Embryonic facial prominence (tissue), 1 donor: ENCODE data around the gene DMPK.
A peak's percentile ranks its signal among the peaks of the same experiment; 100 is the strongest.
"Not testable (repeated sequence)": the region's sequence is repeated elsewhere in the genome, so short reads cannot be mapped to it uniquely, and the experiment has no call there.

Source experiments
- DNase-seq: peaks from one replicate; pipeline ENCODE4 v3.0.0-alpha.2; 2016; ENCODE audit errors: extremely low spot score

Gene DMPK

DNA sequence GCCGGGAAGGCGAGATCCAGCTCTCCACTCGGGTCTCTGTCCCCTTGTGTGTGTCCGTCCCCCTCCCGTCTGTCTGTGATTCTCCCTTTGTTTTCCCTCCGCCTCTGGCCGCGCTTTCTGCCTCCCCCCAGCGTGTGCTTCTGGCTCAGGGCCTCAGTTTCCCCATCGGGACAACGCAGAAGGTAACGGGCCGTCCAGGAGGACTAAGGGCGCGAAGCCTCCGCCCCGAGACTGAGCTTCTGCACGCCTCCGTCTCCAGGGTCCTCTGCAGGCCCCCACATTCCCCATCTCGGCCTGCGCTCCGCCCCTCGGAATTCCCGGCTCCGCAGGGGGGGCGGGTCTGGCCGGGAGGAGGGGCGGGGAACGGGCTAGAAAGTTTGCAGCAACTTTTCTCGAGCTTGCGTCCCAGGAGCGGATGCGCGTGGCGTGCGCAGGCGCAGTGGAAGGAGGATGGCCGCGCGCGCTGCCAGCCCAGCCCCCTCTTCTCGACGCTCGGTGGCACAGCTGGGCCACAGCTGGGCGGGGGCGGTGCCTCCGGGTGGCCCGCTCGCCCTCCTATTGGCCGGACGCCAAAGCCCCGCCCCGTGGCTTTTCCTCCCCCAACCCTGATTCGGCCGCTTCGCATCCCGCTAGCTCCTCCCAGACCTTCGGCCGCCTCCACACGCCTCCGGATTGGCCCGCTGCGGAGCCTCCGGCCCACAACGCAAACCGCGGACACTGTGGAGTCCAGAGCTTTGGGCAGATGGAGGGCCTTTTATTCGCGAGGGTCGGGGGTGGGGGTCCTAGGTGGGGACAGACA is 13.1 kb downstream of the DMPK start, which contains the start of gene SIX5:
Gene SIX5 (minus strand): TSS at position 269 of the 799 bp plus-strand sequence. CDS start 408 bp downstream, outside the sequence.
- peak; percentile 97 for DNase-seq

DNA sequence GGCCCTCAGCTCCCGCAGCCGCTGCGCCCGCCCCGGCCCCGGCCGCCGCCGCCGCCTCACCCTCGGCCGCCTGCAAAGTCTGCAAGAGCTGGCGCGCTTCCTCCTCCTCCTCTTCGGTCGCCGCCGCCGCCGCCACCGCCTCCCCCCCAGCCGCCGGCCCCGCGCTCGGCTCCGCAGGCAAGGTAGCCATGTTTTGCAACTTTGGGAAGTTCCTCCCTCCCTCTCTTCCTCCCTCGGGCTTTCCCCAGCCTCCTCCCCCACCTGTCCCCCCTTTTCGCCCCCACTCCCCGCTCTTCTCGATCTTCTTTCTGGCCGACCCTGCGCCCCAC is 13.7 kb downstream of the DMPK start:
- no peak for DNase-seq

DNA sequence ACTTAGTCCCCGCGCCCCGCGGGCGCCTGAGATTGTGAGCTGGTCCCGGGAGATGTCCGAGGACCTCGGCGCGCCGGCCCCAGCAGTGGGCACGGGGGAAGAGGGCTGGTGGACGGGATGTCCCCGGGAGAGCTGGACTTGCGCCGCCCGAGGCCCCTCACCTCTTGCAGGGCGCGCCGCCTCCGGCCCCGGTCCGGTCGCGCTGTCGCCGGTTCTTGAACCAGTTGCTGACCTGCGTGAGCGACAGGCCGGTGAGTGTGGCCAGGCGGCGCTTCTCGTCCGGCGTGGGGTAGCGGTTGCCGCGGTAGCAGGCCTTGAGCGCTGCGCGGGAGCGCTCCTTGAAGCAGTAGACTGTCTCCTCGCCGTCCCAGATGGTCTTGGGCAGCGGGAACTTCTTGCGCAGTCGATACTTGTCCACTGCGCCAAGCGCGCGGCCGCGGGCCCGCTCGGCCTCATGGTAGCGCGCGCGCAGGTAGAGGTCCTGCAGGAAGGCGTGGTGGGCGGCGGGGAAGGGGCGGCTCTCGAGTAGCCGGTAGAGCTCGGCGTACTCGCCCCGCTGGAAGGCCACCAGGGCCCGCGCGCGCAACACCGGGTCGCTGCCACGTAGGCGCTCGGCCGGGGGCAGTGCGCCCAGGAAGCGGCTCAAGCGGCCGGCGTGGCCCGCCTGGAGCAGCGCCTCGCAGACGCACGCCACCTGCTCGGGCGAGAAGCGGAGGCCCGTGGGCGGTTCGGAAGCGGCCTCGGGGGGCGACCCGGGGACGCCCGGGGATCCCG is 14.2 kb downstream of the DMPK start:
- DNase-seq: no peak

DNA sequence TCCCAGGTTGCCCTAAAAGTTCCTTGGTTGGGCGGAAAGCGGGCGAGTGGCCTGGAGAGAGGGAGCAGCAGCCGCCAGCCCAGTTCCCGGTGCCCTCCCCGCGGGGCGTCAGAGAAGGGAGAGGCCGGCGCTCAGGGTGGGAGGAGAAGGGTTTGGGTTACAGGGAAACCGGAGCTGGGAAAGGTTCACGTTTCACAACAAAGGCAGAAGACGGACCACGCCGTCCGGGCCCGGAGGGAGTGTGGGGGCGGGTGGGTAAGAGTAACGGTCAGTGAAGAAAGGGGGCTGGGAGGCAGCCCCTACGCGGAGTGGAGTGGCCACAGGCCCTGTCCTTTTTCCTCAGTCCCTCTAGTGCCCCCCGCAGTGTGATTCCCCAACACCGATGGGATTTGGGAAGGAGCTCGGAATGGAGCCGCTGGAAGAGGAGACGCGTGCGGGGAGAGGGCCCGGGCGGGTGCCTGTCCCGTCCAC is 14.8 kb downstream of the DMPK start:
- DNase-seq: peak; percentile 56

DNA sequence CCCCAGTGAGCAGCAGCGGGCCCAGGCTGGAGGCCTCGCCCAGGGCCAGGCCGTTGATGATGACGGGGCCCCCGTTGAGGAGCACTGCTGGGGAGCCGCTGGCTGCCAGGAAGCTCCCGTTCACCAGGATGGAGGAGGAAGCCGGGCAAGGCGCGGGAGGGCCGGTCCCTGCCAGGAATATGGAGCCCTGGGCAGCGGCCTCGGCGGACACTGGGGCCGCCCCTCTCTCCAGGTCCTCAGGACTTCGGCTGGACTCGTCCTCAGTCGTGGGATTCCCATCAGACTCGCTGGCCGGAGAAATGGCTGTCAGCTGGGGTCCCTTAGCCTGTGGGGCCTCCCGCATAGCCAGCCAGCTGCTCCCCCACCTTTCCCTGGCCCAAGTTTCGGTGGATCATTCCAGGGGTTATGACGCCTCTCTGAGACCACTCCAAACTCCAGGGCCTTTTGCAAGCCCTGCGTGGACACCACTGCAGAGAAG is 15.4 kb downstream of the DMPK start:
- no peak for DNase-seq

DNA sequence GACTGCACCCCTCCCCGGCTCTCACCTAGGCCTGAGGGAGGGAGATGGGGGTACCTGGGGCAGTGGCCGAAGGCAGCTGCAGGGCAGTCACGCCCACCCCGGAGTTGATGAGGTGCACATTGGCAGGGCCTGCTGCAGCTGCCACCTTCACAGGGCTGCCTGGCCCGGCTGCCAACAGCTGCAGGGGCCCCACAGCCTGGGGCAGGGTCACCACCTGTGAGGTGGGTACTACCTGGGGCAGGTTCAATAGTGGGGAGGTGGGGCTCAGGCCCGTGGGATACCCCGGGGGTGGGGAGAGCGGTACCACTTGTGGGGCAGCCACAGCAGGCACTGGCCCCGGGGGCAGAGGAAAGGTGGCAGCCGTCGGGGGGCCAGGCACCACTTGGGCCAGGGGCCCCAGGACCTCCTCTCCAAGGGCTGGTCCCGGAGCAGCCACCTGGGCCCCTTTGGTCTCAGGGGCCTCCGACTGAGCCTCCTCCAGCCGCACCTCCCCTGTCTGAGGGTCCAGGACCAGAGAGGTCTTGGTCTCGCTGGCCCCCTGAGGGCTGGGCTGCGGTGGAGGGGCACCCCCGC is 15.9 kb downstream of the DMPK start:
- DNase-seq: no peak

DNA sequence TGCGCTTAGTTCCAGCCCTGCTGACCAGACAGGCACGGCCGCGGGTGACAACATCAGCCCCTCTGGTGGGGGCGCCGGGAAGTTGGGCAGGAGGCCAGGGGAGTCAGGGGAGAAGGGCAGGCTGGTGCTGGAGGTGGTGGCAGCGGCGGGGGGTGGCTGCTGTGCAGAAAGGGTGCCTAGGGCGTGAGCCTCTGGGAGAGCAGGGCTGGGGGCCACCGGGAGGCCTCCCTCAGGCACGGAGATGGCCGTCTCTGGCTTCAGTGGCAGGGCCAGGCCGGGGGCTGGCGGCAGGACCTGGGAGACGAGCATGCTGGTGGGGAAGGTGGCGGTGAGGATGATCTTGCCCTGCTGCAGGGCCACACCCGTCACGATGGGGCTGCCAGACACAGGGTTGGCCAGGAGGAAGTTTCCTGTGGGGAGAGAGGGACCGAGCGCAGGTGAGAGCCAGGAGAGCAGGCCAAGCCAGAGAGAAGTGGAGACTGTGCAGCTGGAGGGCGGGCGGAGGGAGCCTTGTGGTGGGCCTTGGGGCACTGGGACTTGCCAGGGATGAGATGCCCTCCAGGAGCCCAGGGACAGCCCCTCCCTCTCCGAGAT is 16.5 kb downstream of the DMPK start:
- no peak for DNase-seq

DNA sequence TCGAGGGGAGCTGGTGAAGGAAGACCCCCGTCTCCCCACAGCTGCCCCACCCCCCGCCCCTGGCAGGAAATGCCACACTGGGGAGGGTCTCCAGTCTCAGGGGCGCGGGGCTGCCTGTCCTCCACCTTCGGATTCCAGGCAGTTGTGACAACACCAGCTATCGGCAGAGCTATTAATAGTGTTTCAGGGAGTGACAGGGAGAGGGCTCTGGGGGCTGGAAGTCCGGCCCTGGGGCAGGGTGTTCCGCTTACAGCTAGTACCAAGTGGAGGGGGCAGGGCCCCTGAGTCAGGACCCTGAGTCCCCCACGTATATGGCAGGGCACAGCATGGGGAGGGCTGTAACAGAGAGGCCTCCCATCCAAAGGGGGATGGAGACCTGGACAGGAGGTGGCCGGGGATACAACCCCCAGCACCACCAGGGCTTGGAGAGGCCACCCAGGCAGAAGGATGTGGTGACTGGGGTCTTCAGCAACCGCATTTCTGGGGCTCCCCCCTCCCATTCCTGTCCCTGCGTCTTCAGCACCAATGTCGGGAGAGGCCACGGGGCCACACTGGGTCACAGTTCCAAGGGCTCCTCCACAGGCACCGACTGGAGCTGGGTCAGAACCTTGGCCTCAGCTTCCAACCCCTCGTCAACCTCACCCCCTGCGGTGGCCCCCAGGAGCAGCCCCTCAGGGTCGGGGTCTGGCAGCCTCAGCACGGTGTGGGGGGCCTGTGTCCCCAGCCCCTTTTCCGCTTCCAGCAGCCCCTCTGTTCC is 17.2 kb downstream of the DMPK start:
- no peak for DNase-seq

DNA sequence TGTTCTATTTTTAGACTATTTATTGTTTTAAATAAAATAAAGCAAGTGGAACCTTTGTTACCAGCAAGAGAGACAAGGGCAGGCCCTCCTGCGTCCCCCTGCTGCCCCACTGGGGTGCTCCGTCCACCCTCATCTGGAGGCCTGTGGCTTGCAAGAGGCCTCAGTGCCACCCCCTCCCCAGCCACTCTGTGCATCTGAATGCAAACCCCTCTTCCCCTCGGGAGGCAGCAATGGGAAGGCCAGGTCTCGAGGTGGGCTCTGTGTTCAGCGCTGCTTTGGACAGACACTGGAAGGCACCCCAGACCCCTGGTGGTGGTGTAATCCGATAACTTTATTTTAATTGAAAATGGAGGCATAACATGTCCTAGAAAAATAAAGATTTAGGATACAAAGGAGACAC is 17.8 kb downstream of the DMPK start:
- no peak for DNase-seq

DNA sequence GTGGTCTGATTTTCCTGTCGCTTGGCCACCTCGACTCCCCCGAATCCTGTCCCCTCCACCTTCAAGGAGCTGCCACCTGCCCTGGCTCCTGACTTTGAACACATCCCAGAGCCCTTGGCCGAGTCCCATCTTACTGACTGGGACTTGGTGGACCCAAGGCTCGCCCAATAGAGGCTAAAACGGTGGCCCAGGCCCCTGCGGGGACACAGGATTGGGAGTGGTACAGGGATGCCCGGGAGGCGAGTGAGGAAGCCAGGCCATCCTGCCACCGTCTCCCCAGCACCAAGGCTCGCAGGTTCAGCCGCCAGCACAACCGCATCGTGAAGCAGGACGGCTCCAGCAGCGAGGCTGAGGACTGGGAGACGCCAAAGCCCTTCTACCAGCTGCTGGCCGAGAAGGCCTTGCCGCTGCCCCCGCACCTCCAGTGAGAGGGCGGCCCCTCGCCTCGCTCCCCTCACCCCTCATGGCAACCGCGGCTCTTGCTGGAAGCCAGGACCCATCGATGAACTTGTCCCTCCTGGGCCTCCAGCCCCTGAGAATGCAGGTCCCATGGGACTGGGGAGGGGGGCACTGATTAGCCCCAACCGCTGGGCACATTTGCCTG is 18.5 kb downstream of the DMPK start:
- no peak for DNase-seq

DNA sequence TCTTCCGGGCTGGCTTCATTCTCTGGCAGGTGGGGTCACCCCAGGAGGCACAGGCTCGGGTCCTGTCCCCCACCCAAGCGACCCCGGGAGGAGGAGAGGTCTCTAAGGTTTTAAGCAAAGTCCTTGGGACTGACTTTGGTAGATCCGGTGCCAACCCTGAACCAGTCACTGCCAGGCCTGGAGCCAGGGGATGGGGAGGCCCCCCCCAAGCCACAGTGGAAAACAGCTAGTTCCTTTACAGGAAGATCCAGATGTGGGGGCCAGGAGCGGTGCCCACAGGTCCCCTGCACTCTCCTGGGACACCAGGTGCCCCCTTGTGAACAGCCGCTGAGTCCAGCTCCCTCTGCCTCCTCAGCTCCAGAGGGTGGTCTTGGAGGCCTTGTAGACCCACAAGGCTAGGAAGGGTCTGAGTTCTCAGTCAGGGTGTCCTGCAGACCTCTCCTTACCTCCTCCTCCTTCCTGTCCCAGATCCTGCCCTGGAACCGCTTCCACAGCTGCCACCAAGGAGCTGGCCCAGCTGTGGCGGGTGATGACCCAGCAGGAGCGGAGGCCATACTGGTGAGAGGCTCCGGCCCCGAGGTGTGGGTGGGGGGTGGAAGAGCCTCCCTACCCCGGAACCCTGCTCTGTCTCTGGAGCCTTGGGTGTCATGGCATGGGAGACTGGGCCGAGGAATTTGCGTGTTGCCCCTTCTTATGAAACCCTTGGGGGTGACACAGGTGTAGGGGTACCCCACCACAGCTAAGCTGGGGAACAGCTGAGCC is 19.2 kb downstream of the DMPK start:
- DNase-seq: no peak

DNA sequence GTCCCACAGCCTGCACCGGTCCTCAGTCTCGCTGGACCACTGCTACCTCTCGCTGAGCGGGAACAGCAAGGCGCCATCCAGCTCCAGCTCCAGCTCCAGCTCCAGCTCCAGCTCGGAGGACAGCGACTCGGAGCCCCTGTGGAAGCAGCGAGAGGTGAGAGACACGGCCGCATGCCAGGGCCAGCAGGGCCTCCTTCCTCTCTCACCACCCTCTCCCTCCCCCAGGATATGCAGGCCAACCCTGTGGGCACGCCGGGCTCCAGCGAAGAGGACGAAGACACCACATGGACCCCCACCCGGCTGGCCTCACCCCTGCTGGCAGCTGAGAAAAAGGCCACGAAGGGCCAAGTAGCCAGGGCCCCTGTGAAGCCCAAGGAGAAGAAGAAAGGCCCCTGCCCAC is 20.6 kb downstream of the DMPK start:
- DNase-seq: no peak

DNA sequence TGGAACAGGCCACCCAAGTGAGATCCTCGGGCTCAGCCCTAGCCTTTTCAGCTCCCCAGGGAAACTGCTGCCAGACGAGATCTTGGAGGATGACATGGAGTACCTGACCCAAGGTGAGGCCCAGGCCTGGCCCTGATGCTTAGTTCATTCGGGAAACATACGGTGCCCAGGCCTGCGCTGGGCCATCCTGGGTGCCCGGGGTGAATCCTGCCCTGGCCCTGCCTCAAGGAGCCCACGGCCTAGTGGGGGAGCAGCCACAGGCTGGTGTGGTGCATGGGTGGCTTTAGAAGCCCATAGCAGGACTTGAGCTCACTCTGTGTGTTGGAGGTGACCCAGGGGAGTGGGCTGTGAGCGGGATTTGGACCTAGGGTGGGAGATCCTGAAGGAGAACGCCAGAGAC is 23.4 kb downstream of the DMPK start:
- no peak for DNase-seq

DNA sequence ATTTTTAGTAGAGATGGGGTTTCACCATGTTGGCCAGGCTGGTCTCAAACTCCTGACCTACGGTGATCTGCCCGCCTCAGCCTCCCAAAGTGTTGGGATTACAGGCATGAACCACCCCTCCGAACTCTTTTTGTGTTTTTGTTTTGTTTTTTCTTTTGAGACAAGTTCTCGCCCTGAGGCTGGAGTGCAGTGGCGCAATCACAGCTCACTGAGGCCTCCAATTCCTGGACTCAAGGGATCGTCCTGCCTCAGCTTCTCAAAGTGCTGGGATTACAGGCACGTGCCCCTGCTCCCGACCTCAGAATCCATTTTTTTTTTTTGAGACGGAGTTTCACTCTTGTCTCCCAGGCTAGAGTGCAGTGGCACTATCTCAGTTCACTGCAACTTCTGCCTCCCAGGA is 24.6 kb downstream of the DMPK start:
- no peak for DNase-seq

DNA sequence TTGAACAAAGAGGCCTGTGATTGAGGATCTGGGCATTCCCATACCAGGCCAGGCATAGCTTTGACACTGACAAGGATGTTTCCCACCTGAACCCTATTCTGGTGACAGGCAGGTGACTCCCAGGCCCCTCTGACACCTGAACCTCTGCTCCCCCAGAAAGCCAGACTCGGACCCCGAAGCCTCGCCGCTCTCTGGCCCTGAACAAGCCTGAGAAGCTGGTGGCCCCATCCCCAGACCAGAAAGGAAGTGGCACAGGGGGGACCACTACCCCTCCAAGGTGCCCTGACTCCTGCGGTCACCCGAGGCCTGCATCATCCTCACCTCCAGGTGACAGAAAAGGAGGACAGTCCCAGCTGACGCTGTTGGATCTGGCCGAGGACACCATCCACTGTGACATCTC is 28.0 kb downstream of the DMPK start:
- no peak for DNase-seq

DNA sequence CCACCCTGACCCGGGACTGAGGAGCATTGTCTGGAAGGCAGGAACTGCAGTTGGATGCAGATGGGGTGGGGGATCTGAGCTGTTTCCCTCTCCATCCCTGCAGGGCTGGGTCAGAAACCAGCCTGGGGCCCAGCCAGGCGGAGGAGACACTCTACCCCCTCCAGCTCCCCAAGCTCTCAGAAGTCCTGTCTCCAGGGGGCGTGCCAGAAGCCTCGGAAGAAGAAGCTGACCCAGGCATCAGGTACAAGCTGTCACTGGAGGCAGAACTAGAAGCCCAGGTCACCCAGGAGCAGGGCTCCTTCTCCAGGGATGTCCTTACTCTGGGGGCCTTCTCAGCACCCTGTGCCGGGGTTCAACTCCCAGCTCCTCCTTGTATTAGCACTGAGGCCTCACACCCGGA is 28.7 kb downstream of the DMPK start:
- no peak for DNase-seq

DNA sequence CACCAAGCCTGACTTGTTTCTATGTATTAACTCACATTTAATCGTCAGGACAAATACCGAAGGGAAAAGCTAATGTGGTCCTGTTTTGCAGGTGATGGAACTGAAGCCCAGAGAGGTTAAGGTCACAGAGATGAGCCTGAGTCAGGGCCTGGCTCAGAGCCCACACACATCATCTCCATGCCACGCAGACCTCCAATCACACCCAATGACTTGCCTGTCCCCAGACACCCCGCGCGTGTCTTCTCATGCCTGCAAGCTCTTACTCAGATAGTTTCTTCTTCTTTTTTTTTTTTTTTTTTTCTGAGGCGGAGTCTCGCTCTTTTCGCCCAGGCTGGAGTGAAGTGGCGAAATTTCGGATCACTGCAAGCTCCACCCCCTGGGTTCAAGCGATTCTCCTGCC is 29.7 kb downstream of the DMPK start:
- DNase-seq: no peak

DNA sequence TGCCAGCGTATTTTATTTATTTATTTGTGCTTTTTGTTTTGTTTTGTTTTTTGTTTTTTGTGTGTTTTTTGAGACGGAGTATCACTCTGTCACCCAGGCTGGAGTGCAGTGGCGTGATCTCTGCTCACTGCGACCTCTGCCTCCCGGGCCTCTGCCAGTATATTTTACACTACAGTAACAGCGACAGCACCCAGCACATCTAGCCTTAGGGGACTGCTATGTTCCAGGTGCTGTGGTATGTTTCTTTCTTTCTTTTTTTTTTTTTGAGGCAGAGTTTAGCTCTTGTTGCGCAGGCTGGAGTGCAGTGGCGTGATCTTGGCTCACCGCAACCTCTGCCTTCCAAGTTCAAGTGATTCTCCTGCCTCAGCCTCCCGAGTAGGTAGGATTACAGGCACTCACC is 30.8 kb downstream of the DMPK start:
- DNase-seq: not testable (repeated sequence)

DNA sequence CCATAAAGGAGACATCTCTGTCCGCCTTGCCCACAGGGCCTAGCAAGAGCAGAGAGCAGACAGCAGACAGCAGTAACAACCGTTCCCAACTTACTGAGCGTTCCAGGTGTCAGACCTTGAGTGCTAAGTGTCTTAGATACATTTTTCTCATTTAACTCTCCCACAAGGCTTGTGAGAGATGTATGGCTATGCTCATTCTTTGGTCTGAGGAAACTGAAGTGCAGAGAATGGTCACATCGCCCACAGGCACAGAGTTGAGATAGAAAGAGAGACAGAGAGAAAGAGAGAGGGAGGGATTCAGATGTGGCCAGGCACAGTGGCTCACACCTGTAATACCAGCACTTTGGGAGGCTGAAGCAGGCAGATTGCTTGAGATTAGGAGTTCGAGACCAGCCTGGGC is 34.8 kb downstream of the DMPK start:
- no peak for DNase-seq

DNA sequence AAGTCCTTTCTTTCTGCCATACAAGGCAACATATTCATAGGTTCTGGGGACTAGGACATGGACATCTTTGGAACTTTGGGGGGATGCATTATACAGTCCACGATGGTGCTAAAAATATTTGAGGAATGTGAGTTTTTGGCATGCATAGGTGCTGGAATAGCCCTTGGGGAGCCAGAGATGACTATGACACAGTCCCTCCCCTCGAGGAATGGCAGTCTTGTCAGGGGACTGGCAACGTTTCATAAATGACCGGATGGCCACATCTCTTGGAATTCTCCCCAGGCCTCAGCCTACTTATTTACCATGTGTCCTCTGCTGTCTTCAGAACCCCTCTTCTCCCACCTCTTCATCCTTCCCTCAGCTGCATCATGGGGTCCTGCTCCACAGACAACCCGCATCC is 35.4 kb downstream of the DMPK start:
- no peak for DNase-seq
